Pancreas (tissue), 10 donors: ENCODE results near the gene DYNC2I2. TPM values are rescaled to one million over a fixed set of nuclear protein-coding genes. Genes with fewer than 3 reads are reported as not detected.
A peak's percentile ranks its signal among the peaks of the same experiment; 100 is the strongest.

Experiments
- ATAC-seq, 4 donors: fragments of 200-7000 bp; cut with Tn5 transposase; one replicate each; pipeline versions ENCODE4 v1.8.0 to v1.9.1; 2020; ENCODE audit warnings: mild to moderate bottlenecking in 4 of 4, moderate library complexity in 4 of 4
- DNase-seq, 6 donors: peaks; one replicate each; pipeline ENCODE4 v3.0.0-alpha.2; 2020
- FAIRE-seq: peaks from 2 replicates; lab custom pipeline; 2012; peaks lifted over from hg19 to GRCh38; lab: Jason Lieb, UNC
- H3K27ac ChIP-seq, 4 donors: fragments of 200-600 bp; sonication (generic); 1 replicate in 3 of 4; 2 replicates in 1 of 4; pipeline versions ENCODE4 v1.5.0 to v1.8.0; 2020
- H3K27me3 ChIP-seq, 4 donors: fragments of 200-600 bp; one replicate each; pipeline ENCODE4 v1.8.0; 2021
- H3K36me3 ChIP-seq, 3 donors: fragments of 200-600 bp; sonication (generic) in 1 of 3; one replicate each; pipeline versions ENCODE4 v1.5.0 to v1.8.0; 2020 to 2021
- H3K4me1 ChIP-seq, 3 donors: fragments of 200-600 bp; one replicate each; pipeline ENCODE4 v1.8.0; 2021
- H3K4me3 ChIP-seq, 4 donors: fragments of 200-600 bp; sonication (generic) in 2 of 4; one replicate each; pipeline versions ENCODE4 v1.5.0 to v1.8.0; 2020 to 2021
- H3K9me3 ChIP-seq, 4 donors: fragments of 200-600 bp; one replicate each; pipeline ENCODE4 v1.8.0; 2021
- CTCF ChIP-seq, 4 donors: fragments of 200-600 bp; sonication (generic) in 3 of 4; IDR thresholded peaks; one replicate each; pipeline versions ENCODE4 v1.5.0 to v1.8.0; 2021; ENCODE audit warnings: antibody characterized with exemption in 4 of 4
- WGBS, 2 donors: extraction: QIAGEN DNeasy Blood & Tissue Kit; methylation state at CpG; one replicate each; pipeline ENCODE4 v1.1.7; 2013; 5-methylcytosine and 5-hydroxymethylcytosine counted together
- intact Hi-C, 3 donors: fragments of 100-400 bp; cut with DNase I; formaldehyde crosslinking; loops; one replicate each; pipeline versions ENCODE4 v1.11.1 to v1.14.2; 2022
- polyA plus RNA-seq, 2 donors: library from polyadenylated mRNA; stranded (reverse); fragments of 200-250 nt; gene quantifications; one replicate each; pipeline ENCODE4 v1.2.3, GENCODE V29; 2013
- total RNA-seq, 6 donors: library from RNA; stranded (reverse); fragmentation: NEBNext Ultra II Directional in 4 of 6; extraction: Animal tissue kit (Norgen Biotek cat#: 25700) in 4 of 6; gene quantifications; one replicate each; pipeline versions ENCODE4 v1.2.1 to v1.2.4, GENCODE V29; 2021 to 2023
- donor health status: healthy with polysubstance abuse.
- donor health status: DM: no; HTN: no; CAD: no; lungs with moderate emphysema.
- donor health status: DM: no; HTN: no; CAD: no.
- donor health status: control.
- donor health status: control.
- donor health status: Bipolar disorder and iron deficiency.
- donor health status: DM: yes; HTN: yes; CAD: no.
- donor health status: DM: no; HTN: no; CAD: no.
- donor health status: DM: no; HTN: no; CAD: no.
- donor health status: DM: yes; HTN: yes; CAD: no.

The DYNC2I2 gene
- total and polyA plus RNA-seq, 8 donors, result 19.5 to 90.3 (median 21.7) TPM

- peak in 5 of 6 donors; percentile 56 to 84 (median 67) for DNase-seq
- Histone ChIP-seq H3K9me3 (no peaks in the 10 kb centered on the region), H3K36me3 (peaks cover 0 to 58% (median 25%) of the 10 kb centered on the region in 3 donors), H3K27ac (peak overlapping the region in 2 of 4 donors; percentile 21 to 44), H3K4me3 (no peak overlapping the region), H3K27me3 (no peaks in the 10 kb centered on the region), H3K4me1 (peaks cover 0 to 7% (median 0%) of the 10 kb centered on the region in 3 donors)
- no peak for TF ChIP-seq CTCF (IDR thresholded peaks at IDR 0.05)
- peak; percentile 52 to 84 (median 78) for ATAC-seq
- FAIRE-seq, result no peak
- intact Hi-C loops, result no loop called here
- 53 to 57% methylated on average over 20 of the region's 20 CpGs for WGBS, 2 donors
These were observed 31.1 kb downstream of the DYNC2I2 start for GRCh38 chr9:128625391-128626146.

GRCh38 chr9:128624566-128624965 is 32.1 kb downstream of the DYNC2I2 start:
- H3K27me3 ChIP-seq, result no peaks in the 10 kb centered on the region
- no peak for TF ChIP-seq CTCF (IDR thresholded peaks at IDR 0.05)
- H3K9me3 ChIP-seq, result no peaks in the 10 kb centered on the region
- H3K4me3 ChIP-seq, result no peak overlapping the region
- peaks cover 4 to 62% (median 32%) of the 10 kb centered on the region in 3 donors for H3K36me3 ChIP-seq
- DNase-seq (peak in 1 of 6 donors; percentile 38), ATAC-seq (no peak), FAIRE-seq (no peak)
- intact Hi-C loops, result no loop called here
- peaks cover 0 to 7% (median 0%) of the 10 kb centered on the region in 3 donors for H3K4me1 ChIP-seq
- H3K27ac ChIP-seq, result no peak overlapping the region
- WGBS, 2 donors, result 85 to 89% methylated on average over 10 of the region's 10 CpGs

- Histone ChIP-seq H3K4me3 (no peak overlapping the region), H3K9me3 (no peaks in the 10 kb centered on the region), H3K27me3 (no peaks in the 10 kb centered on the region), H3K27ac (no peak overlapping the region), H3K36me3 (peaks cover 8 to 77% (median 43%) of the 10 kb centered on the region in 3 donors), H3K4me1 (peaks cover 0 to 7% (median 0%) of the 10 kb centered on the region in 3 donors)
- ATAC-seq (no peak), DNase-seq (peak in 1 of 6 donors; percentile 11), FAIRE-seq (no peak)
- no peak for TF ChIP-seq CTCF (IDR thresholded peaks at IDR 0.05)
- WGBS, 2 donors, result 66 to 67% methylated on average over 14 of the region's 14 CpGs
- intact Hi-C loops, result no loop called here
These were observed 34.8 kb downstream of the DYNC2I2 start for GRCh38 chr9:128621730-128622455.

GRCh38 chr9:128619779-128620178 is 36.9 kb downstream of the DYNC2I2 start:
- Histone ChIP-seq H3K4me1 (no peaks in the 10 kb centered on the region), H3K36me3 (peaks cover 8 to 82% (median 56%) of the 10 kb centered on the region in 3 donors), H3K27me3 (no peaks in the 10 kb centered on the region), H3K9me3 (no peaks in the 10 kb centered on the region), H3K27ac (no peak overlapping the region), H3K4me3 (no peak overlapping the region)
- no peak for DNase-seq
- no peak for TF ChIP-seq CTCF (IDR thresholded peaks at IDR 0.05)
- WGBS, 2 donors, result 97 to 98% methylated on average over 5 of the region's 5 CpGs
- FAIRE-seq, result no peak
- ATAC-seq, result no peak
- intact Hi-C loops, result no loop called here
